Gastrocnemius medialis (tissue), 4 donors: Measurements from ENCODE around the gene AGBL1. TPM values are rescaled to one million over a fixed set of nuclear protein-coding genes. Genes with fewer than 3 reads are reported as not detected.

Experiments used
- ATAC-seq, 2 donors: fragments of 150-250 bp; one replicate each; pipeline ENCODE4 v1.9.1; 2016
- DNase-seq, 2 donors: peaks; one replicate each; pipeline ENCODE4 v3.0.0-alpha.2; 2019
- H3K27ac ChIP-seq, 4 donors: fragments of 200-600 bp; sonication (generic); 1 replicate in 1 of 4; 2 replicates in 3 of 4; pipeline ENCODE4 v1.5.1; 2016 to 2018; ENCODE audit warnings: mild to moderate bottlenecking in 2 of 4, moderate library complexity in 1 of 4
- H3K27me3 ChIP-seq, 3 donors: fragments of 200-600 bp; sonication (generic) in 2 of 3; 1 replicate in 1 of 3; 2 replicates in 2 of 3; pipeline versions ENCODE4 v1.5.1 to v1.6.0; 2016 to 2019; ENCODE audit warnings: mild to moderate bottlenecking in 1 of 3, moderate library complexity in 1 of 3
- H3K36me3 ChIP-seq, 2 donors: fragments of 200-600 bp; sonication (generic) in 1 of 2; one replicate each; pipeline ENCODE4 v1.5.1; 2017 to 2018
- H3K4me1 ChIP-seq, 2 donors: fragments of 200-600 bp; sonication (generic) in 1 of 2; one replicate each; pipeline ENCODE4 v1.5.1; 2016 to 2017; ENCODE audit warnings: mild to moderate bottlenecking in 2 of 2
- H3K4me3 ChIP-seq, 4 donors: fragments of 200-600 bp; sonication (generic) in 3 of 4; 1 replicate in 1 of 4; 2 replicates in 3 of 4; pipeline ENCODE4 v1.5.1; 2016 to 2019; ENCODE audit warnings: mild to moderate bottlenecking in 2 of 4
- H3K9me3 ChIP-seq, 3 donors: fragments of 200-600 bp; sonication (generic) in 2 of 3; 1 replicate in 1 of 3; 2 replicates in 2 of 3; pipeline ENCODE4 v1.5.1; 2016 to 2019
- POLR2A ChIP-seq, 2 donors: fragments of 450-650 bp; IDR thresholded peaks; one replicate each; pipeline ENCODE4 v1.6.1; 2017; ENCODE audit warnings: antibody characterized with exemption in 2 of 2, mild to moderate bottlenecking in 2 of 2, moderate library complexity in 2 of 2
- in situ Hi-C, 4 donors: fragments of 200-750 bp; cut with MboI; loops; one replicate each; pipeline versions ENCODE4 v1.15.0 to v1.8.0; 2017; ENCODE audit warnings: low sequenced_read_pairs in 4 of 4
- intact Hi-C: fragments of 100-400 bp; cut with DNase I; formaldehyde crosslinking; loops from one replicate; pipeline ENCODE4 v1.15.1; 2023; ENCODE audit warnings: low total_unique reads
- total RNA-seq, 4 donors: library from RNA; depleted of rRNA; stranded (reverse); fragments of >200 nt; gene quantifications; one replicate each; pipeline versions ENCODE4 v1.1.0 to v1.2.3, GENCODE V29; 2016
- TF ChIP-seq, protein P1 (sequence below), 5 experiments: fragments of 450-650 bp in 3 of 5; fragments of 200-600 bp in 2 of 5; sonication (generic) in 2 of 5; IDR thresholded peaks in 4 of 5; conservative IDR thresholded peaks in 1 of 5; 1 replicate in 4 of 5; 2 replicates in 1 of 5; pipeline ENCODE4 v1.5.1; 2016 to 2019; ENCODE audit warnings: antibody characterized with exemption in 5 of 5, mild to moderate bottlenecking in 3 of 5, moderate library complexity in 3 of 5

Gene AGBL1
- total RNA-seq, 4 donors from 2014 or later = 3.8 to 29.7 (median 15.9) TPM

DNA sequence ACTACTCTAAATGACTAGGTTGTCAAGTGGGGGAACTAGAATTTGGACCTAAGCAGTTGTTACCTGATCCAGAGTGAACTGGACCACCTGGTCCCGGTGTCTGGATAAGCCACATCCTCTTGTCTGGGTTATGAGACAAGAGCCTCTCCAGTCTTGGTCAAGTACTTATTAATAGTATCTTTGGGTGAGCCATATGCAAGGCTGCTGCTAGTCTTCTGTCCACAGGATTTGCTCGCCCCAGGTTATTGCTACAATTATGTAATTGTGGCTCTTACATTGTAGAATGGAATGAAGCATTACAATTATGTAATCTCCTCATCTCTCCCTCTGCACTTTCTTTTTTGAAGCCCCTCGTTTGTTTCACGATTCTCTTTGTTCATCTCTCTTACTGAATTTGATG lies 24.0 kb upstream of the AGBL1 start:
- DNase-seq (no peak), ATAC-seq (no peak)
- in situ Hi-C loops = no loop called here
- no peaks in the 10 kb centered on the region for H3K36me3 ChIP-seq
- no peaks in the 10 kb centered on the region for H3K4me1 ChIP-seq
- no peak for TF ChIP-seq POLR2A (IDR thresholded peaks at IDR 0.05)
- TF ChIP-seq, protein P1, sequence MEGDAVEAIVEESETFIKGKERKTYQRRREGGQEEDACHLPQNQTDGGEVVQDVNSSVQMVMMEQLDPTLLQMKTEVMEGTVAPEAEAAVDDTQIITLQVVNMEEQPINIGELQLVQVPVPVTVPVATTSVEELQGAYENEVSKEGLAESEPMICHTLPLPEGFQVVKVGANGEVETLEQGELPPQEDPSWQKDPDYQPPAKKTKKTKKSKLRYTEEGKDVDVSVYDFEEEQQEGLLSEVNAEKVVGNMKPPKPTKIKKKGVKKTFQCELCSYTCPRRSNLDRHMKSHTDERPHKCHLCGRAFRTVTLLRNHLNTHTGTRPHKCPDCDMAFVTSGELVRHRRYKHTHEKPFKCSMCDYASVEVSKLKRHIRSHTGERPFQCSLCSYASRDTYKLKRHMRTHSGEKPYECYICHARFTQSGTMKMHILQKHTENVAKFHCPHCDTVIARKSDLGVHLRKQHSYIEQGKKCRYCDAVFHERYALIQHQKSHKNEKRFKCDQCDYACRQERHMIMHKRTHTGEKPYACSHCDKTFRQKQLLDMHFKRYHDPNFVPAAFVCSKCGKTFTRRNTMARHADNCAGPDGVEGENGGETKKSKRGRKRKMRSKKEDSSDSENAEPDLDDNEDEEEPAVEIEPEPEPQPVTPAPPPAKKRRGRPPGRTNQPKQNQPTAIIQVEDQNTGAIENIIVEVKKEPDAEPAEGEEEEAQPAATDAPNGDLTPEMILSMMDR (IDR thresholded peaks at IDR 0.05 in 4 of 5, conservative IDR thresholded peaks at IDR 0.05 in 1 of 5) = no peak
- no peaks in the 10 kb centered on the region for H3K9me3 ChIP-seq
- no peak overlapping the region for H3K4me3 ChIP-seq
- H3K27me3 ChIP-seq = no peaks in the 10 kb centered on the region
- intact Hi-C loops = no loop called here
- no peak overlapping the region for H3K27ac ChIP-seq

DNA sequence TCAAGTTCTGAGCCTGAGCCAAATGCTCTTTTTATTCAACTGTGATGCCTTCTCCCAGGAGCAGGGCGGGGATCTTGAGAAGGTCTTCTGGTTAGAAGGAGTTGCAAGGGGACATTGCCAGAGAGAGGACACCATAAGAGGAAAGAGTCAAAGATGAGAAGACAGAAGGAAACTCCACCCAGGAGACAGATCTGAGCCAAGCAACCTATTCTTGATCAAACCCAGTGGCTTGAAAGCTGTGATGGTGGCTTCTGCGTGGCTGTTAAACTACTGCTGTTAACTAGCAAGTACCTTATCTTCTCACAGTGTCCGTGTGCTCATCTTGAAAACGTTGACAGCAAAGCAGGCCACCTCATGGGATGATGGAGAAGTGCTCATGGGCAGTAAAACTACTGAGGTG lies 19.8 kb upstream of the AGBL1 start:
- H3K27ac ChIP-seq = no peak overlapping the region
- H3K27me3 ChIP-seq = no peaks in the 10 kb centered on the region
- no peak overlapping the region for H3K4me3 ChIP-seq
- peaks cover 6 to 16% of the 10 kb centered on the region in 2 donors for H3K4me1 ChIP-seq
- no peak for ATAC-seq
- DNase-seq = no peak
- no peaks in the 10 kb centered on the region for H3K9me3 ChIP-seq
- intact Hi-C loops (no loop called here), in situ Hi-C loops (no loop called here)
- TF ChIP-seq, protein P1 (IDR thresholded peaks at IDR 0.05 in 4 of 5, conservative IDR thresholded peaks at IDR 0.05 in 1 of 5) = no peak
- TF ChIP-seq POLR2A (IDR thresholded peaks at IDR 0.05) = no peak
- no peaks in the 10 kb centered on the region for H3K36me3 ChIP-seq

DNA sequence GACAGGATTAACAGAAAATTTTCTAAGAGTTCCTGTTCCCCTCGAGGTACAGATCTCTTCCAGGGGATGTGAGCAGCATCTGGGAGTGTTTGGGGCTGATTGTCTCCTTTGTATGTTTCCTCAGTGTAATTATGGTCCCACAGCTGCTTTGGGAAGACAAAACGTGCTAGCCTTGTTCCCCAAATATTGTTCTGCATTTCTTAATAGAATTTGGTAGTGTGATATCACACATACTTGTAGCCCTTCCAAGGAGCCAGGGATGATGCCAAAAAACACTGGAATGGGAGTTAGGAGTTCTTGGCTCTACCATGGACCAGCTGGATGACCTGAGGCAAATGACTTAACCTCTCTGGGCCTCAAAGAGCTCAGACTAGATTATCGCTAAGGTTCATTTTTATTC lies 19.0 kb upstream of the AGBL1 start:
- intact Hi-C loops = no loop called here
- H3K4me1 ChIP-seq = peaks cover 8 to 21% of the 10 kb centered on the region in 2 donors
- H3K4me3 ChIP-seq = no peak overlapping the region
- peak overlapping the region; percentile 3 to 56 (median 30) for H3K27ac ChIP-seq
- DNase-seq (peak; percentile 20 to 67), ATAC-seq (peak; percentile 43 to 44)
- no peaks in the 10 kb centered on the region for H3K27me3 ChIP-seq
- no peaks in the 10 kb centered on the region for H3K9me3 ChIP-seq
- TF ChIP-seq, protein P1 (IDR thresholded peaks at IDR 0.05 in 4 of 5, conservative IDR thresholded peaks at IDR 0.05 in 1 of 5) = no peak
- TF ChIP-seq POLR2A (IDR thresholded peaks at IDR 0.05) = no peak
- in situ Hi-C loops = no loop called here
- no peaks in the 10 kb centered on the region for H3K36me3 ChIP-seq

DNA sequence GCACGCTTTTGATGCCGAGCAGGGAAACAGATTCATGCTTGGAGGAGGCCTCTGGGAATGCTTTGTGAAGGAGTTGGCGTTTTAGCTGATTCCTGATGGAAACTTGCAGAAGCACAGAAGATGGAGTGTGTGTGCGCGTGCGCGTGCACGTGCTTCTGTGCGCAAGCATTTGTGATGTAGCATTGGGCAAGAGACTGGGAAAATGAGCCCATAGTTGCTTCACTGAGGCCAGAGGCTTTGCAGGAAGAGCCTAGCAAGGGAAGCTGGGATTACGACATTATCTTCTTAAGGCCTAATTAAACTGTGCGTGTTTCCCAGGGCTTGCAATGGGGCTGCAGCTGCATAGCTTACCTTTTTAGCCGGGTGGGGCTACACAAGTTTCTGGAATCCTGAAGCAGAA lies 18.1 kb upstream of the AGBL1 start:
- ATAC-seq = peak; percentile 21 to 53
- peaks cover 13 to 29% of the 10 kb centered on the region in 2 donors for H3K4me1 ChIP-seq
- in situ Hi-C loops (no loop called here), intact Hi-C loops (no loop called here)
- peak overlapping the region; percentile 3 to 56 (median 28) for H3K27ac ChIP-seq
- H3K4me3 ChIP-seq = no peak overlapping the region
- H3K27me3 ChIP-seq = no peaks in the 10 kb centered on the region
- DNase-seq = peak; percentile 49 to 76
- no peaks in the 10 kb centered on the region for H3K36me3 ChIP-seq
- TF ChIP-seq, protein P1 (IDR thresholded peaks at IDR 0.05 in 4 of 5, conservative IDR thresholded peaks at IDR 0.05 in 1 of 5) = no peak
- no peak for TF ChIP-seq POLR2A (IDR thresholded peaks at IDR 0.05)
- H3K9me3 ChIP-seq = no peaks in the 10 kb centered on the region

DNA sequence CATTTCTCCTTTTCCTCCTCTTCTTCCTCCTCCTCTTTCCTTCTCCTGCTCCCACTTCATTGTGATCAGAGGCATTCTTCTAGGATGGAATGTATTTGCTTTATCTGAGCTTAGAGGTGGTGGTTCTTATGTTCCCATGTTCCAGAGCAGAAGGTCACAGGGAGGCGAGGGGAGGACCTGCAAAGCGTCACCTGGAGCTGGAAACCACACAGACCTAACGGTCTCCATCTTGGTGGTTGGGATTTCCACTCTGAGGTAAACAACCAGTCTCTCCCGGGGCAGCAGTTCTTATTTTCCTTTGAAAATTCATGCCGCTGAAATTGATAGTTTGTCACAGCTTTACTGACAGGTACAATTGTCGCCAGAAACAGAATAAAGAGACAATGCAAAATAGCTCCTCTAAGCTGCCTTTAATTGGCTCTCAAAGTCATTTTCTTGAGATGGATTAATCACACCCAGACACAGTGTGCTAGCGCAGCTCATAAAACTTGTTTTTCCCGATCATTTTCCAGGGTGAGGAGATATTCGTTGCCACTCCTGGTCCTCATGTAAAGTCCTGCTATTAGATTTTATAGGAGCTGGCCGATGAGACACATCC lies 16.9 kb upstream of the AGBL1 start:
- Histone ChIP-seq H3K9me3 (no peaks in the 10 kb centered on the region), H3K36me3 (no peaks in the 10 kb centered on the region), H3K4me3 (peak overlapping the region in 2 of 4 donors; percentile 16 to 22), H3K27ac (peak overlapping the region; percentile 33 to 56 (median 52)), H3K4me1 (peaks cover 13 to 29% of the 10 kb centered on the region in 2 donors), H3K27me3 (no peaks in the 10 kb centered on the region)
- intact Hi-C loops (no loop called here), in situ Hi-C loops (no loop called here)
- ATAC-seq (peak in 1 of 2 donors; percentile 19), DNase-seq (no peak)
- TF ChIP-seq, protein P1 (IDR thresholded peaks at IDR 0.05 in 4 of 5, conservative IDR thresholded peaks at IDR 0.05 in 1 of 5) = no peak
- TF ChIP-seq POLR2A (IDR thresholded peaks at IDR 0.05) = no peak
